RCC 7860 (cell line): ENCODE results near the gene PSMA6.
"Not testable (repeated sequence)": the region's sequence is repeated elsewhere in the genome, so short reads cannot be mapped to it uniquely, and the experiment has no call there.

Experiments
- DNase-seq: peaks from one replicate; pipeline ENCODE4 v3.0.0-alpha.2; 2015; ENCODE audit warnings: low spot score
- FAIRE-seq: peaks from 2 replicates; lab custom pipeline; 2012; peaks lifted over from hg19 to GRCh38; lab: Jason Lieb, UNC

PSMA6 gene

GRCh38 chr14:35292051-35292769 is at the start of gene PSMA6:
Gene PSMA6 (plus strand): TSS chr14:35292382. CDS start chr14:35292477, 95 bp downstream.
- DNase-seq (peak; percentile 88), FAIRE-seq (peak; percentile 73)

GRCh38 chr14:35242599-35243311 is 49.4 kb upstream of the PSMA6 start:
- FAIRE-seq (no peak), DNase-seq (no peak)

GRCh38 chr14:35243956-35244355 is 48.2 kb upstream of the PSMA6 start:
- FAIRE-seq (no peak), DNase-seq (no peak)

GRCh38 chr14:35244542-35244941 is 47.6 kb upstream of the PSMA6 start:
- no peak for FAIRE-seq
- no peak for DNase-seq

GRCh38 chr14:35245051-35245450 is 47.1 kb upstream of the PSMA6 start:
- DNase-seq (no peak), FAIRE-seq (no peak)

- DNase-seq = no peak
- no peak for FAIRE-seq
Measured at GRCh38 chr14:35247777-35248475, 44.3 kb upstream of the PSMA6 start.

GRCh38 chr14:35248476-35248788 is 43.8 kb upstream of the PSMA6 start:
- DNase-seq (no peak), FAIRE-seq (no peak)

GRCh38 chr14:35250319-35250718 is 41.9 kb upstream of the PSMA6 start:
- FAIRE-seq (no peak), DNase-seq (no peak)

GRCh38 chr14:35252451-35252868 is 39.7 kb upstream of the PSMA6 start:
- DNase-seq = no peak
- FAIRE-seq = no peak

- not testable (repeated sequence) for DNase-seq, FAIRE-seq
Measured at GRCh38 chr14:35253056-35253455, 39.1 kb upstream of the PSMA6 start.

GRCh38 chr14:35254034-35254622 is 38.1 kb upstream of the PSMA6 start:
- not testable (repeated sequence) for DNase-seq, FAIRE-seq

- no peak for DNase-seq
- no peak for FAIRE-seq
Measured at GRCh38 chr14:35254736-35255135, 37.4 kb upstream of the PSMA6 start.

GRCh38 chr14:35255711-35256110 is 36.5 kb upstream of the PSMA6 start:
- no peak for FAIRE-seq
- no peak for DNase-seq

- no peak for DNase-seq
- no peak for FAIRE-seq
Measured at GRCh38 chr14:35257809-35258208, 34.4 kb upstream of the PSMA6 start.

GRCh38 chr14:35258420-35258819 is 33.8 kb upstream of the PSMA6 start:
- DNase-seq (no peak), FAIRE-seq (no peak)

- FAIRE-seq = no peak
- no peak for DNase-seq
Measured at GRCh38 chr14:35261774-35262173, 30.4 kb upstream of the PSMA6 start.

- FAIRE-seq = no peak
- no peak for DNase-seq
Measured at GRCh38 chr14:35262436-35262835, 29.7 kb upstream of the PSMA6 start.

GRCh38 chr14:35268946-35269345 is 23.2 kb upstream of the PSMA6 start:
- FAIRE-seq (no peak), DNase-seq (no peak)

- FAIRE-seq = no peak
- DNase-seq = no peak
Measured at GRCh38 chr14:35274805-35275204, 17.4 kb upstream of the PSMA6 start.

GRCh38 chr14:35277179-35277578 is 15.0 kb upstream of the PSMA6 start:
- no peak for FAIRE-seq

GRCh38 chr14:35279369-35279768 is 12.8 kb upstream of the PSMA6 start:
- DNase-seq = no peak
- FAIRE-seq = no peak

More at GRCh38 chr14:35277179-35277578, 15.0 kb upstream of the PSMA6 start:
- no peak for DNase-seq
